GM12878 (cell line): ENCODE data around the gene KAT2B. TPM values are rescaled to one million over a fixed set of nuclear protein-coding genes. Genes with fewer than 3 reads are reported as not detected.

Experiments
- ATAC-seq: fragments of 200-7000 bp; cut with Tn5 transposase; 3 replicates; pipeline ENCODE4 v1.9.1; 2020; ENCODE audit warnings: mild to moderate bottlenecking, moderate library complexity
- BruUV-seq: library from RNA; stranded (reverse); fragments of 400-500 nt; replicated peaks from 2 replicates; lab custom pipeline; 2021; lab: Mats Ljungman, UMichigan
- CTCF ChIA-PET: fragments of 300-600 bp; sonication (Branson Sonifier 250); formaldehyde crosslinking; extraction: SDS; loops from one replicate; lab custom pipeline; 2021; ENCODE audit warnings: inconsistent platforms; lab: Yijun Ruan, JAX
- POLR2A ChIA-PET: fragments of 350-600 bp; formaldehyde crosslinking; extraction: SDS; loops from one replicate; lab custom pipeline; 2021; ENCODE audit warnings: inconsistent platforms; lab: Charles Lee
- RAD21 ChIA-PET: fragments of 300-600 bp; sonication (Branson Sonifier 250); formaldehyde crosslinking; loops from one replicate; lab custom pipeline; 2023; ENCODE audit warnings: antibody characterized with exemption; ENCODE audit not compliant: unreplicated experiment; lab: Charles Lee
- SMC1A ChIA-PET: fragments of 300-600 bp; sonication (Branson Sonifier 250); formaldehyde crosslinking; loops from one replicate; lab custom pipeline; 2023; ENCODE audit not compliant: unreplicated experiment, uncharacterized antibody; lab: Charles Lee
- DNase-seq: peaks from one replicate; pipeline ENCODE4 v3.0.0-alpha.2; 2011; ENCODE audit warnings: low read depth, low spot score
- FAIRE-seq: peaks from 3 replicates; lab custom pipeline; 2011; peaks lifted over from hg19 to GRCh38; lab: Jason Lieb, UNC
- H2AFZ ChIP-seq: 2 replicates; pipeline ENCODE4 v1.6.0; 2011; ENCODE audit warnings: low read depth, low read length, control low read depth; ENCODE audit not compliant: control insufficient read depth
- H3K27ac ChIP-seq: 2 replicates; pipeline ENCODE4 v1.5.1; 2011; ENCODE audit warnings: control low read depth; ENCODE audit not compliant: control insufficient read depth, insufficient read depth
- H3K27me3 ChIP-seq, 2 experiments: replicated peaks in 1 of 2; 2 replicates each; pipeline versions ENCODE4 v1.6.0 to v1.6.1; 2011; ENCODE audit warnings: low read length in 1 of 2; ENCODE audit not compliant: control insufficient read depth in 2 of 2, insufficient read depth in 2 of 2
- H3K36me3 ChIP-seq, 2 experiments: 2 replicates each; pipeline ENCODE4 v1.5.1; 2011; ENCODE audit warnings: low read length in 1 of 2; ENCODE audit not compliant: control insufficient read depth in 2 of 2, insufficient read depth in 2 of 2
- H3K4me1 ChIP-seq: 2 replicates; pipeline ENCODE4 v1.6.1; 2011; ENCODE audit warnings: mild to moderate bottlenecking, low read length, moderate library complexity, mixed read lengths; ENCODE audit not compliant: control insufficient read depth, insufficient read depth
- H3K4me2 ChIP-seq: 2 replicates; pipeline ENCODE4 v1.6.0; 2011; ENCODE audit warnings: control low read depth; ENCODE audit not compliant: control insufficient read depth, insufficient read depth
- H3K4me3 ChIP-seq: fragments of 200-600 bp; sonication (generic); 2 replicates; pipeline ENCODE4 v1.5.1; 2016
- H3K79me2 ChIP-seq: 2 replicates; pipeline ENCODE4 v1.6.0; 2011; ENCODE audit warnings: low read length; ENCODE audit not compliant: control insufficient read depth, insufficient read depth
- H3K9ac ChIP-seq: 2 replicates; pipeline ENCODE4 v1.8.0; 2011; ENCODE audit warnings: low read length, control low read depth, mixed read lengths; ENCODE audit not compliant: control insufficient read depth, insufficient read depth
- H3K9me3 ChIP-seq: replicated peaks from 3 replicates; pipeline ENCODE4 v1.5.1; 2011; ENCODE audit warnings: mild to moderate bottlenecking, low read length; ENCODE audit not compliant: control insufficient read depth, insufficient read depth
- H4K20me1 ChIP-seq: 2 replicates; pipeline ENCODE4 v1.6.0; 2011; ENCODE audit not compliant: control insufficient read depth, insufficient read depth
- ATF7 ChIP-seq: fragments of 450-650 bp; IDR thresholded peaks from 2 replicates; pipeline ENCODE4 v1.6.1; 2016; ENCODE audit warnings: low read depth, mild to moderate bottlenecking
- NKRF ChIP-seq: fragments of 450-650 bp; conservative IDR thresholded peaks from 2 replicates; pipeline ENCODE4 v1.6.1; 2017; ENCODE audit warnings: mild to moderate bottlenecking, moderate library complexity
- POLR2AphosphoS5 ChIP-seq: IDR thresholded peaks from 2 replicates; pipeline ENCODE4 v1.6.1; 2011; ENCODE audit warnings: mild to moderate bottlenecking, low read length, inconsistent platforms
- WGBS: methylation state at CpG from one replicate; pipeline ENCODE4 v1.1.6; 2016; ENCODE audit warnings: low lambda C conversion rate; ENCODE audit not compliant: insufficient replicate concordance, insufficient coverage; ENCODE audit errors: missing lambda C conversion rate; 5-methylcytosine and 5-hydroxymethylcytosine counted together
- in situ Hi-C: fragments of 300-500 bp; cut with MboI; formaldehyde crosslinking; loops from 9 replicates; pipeline ENCODE4 v1.14.3; 2018; ENCODE audit warnings: mixed read lengths
- intact Hi-C: fragments of 100-400 bp; cut with micrococcal nuclease; formaldehyde crosslinking; loops from one replicate; pipeline ENCODE4 v1.14.2; 2022; ENCODE audit not compliant: unreplicated experiment
- polyA plus RNA-seq, 11 experiments: library from polyadenylated mRNA; depleted of rRNA in 4 of 11; unstranded in 6 of 11; stranded (reverse) in 5 of 11; fragments of >200 nt; fragmentation: Nextera tagmentation in 4 of 11; fragmentation: Illumina TruSeq in 1 of 11; extraction: Ambion mirVana in 4 of 11; extraction: Trizol in 1 of 11; gene quantifications; 1 replicate in 1 of 11; 2 replicates in 10 of 11; pipeline versions ENCODE4 v1.2.1 to v1.2.3, GENCODE V29; 2011 to 2016; ENCODE audit warnings: inconsistent platforms in 2 of 11, missing spikeins in 2 of 11, low read depth in 1 of 11
- total RNA-seq, 4 experiments: library from RNA; depleted of rRNA in 3 of 4; stranded (reverse); fragments of >200 nt in 3 of 4; fragmentation: Illumina TruSeq in 1 of 4; extraction: Trizol in 1 of 4; gene quantifications; 2 replicates each; pipeline versions ENCODE4 v1.2.1 to v1.2.3, GENCODE V29; 2013 to 2021

KAT2B gene
- total and polyA plus RNA-seq, 10 of the 15 experiments (the other 5 are each of a cell fraction or from before 2014, with no cell fraction given) = 2.9 to 15.2 (median 10.2) TPM

GRCh38 chr3:20055020-20055775, 15.0 kb downstream of the KAT2B start:
- H4K20me1 ChIP-seq = no peaks in the 10 kb centered on the region
- intact Hi-C loops = loop anchor here (5.0 kb wide), 1 partner anchor 132 kb away; the partner anchor contains the start of gene SGO1
- FAIRE-seq (no peak), ATAC-seq (peak; percentile 12), DNase-seq (no peak)
- no peaks in the 10 kb centered on the region; the same call in 1 of the 2 replicates for H3K79me2 ChIP-seq
- 79% methylated on average over 10 of the region's 10 CpGs for whole genome bisulfite sequencing
- ChIA-PET CTCF (no interaction called here), RAD21 (no interaction called here)
- H3K4me1 ChIP-seq = peaks cover 21% of the 10 kb centered on the region
- no peaks in the 10 kb centered on the region for H3K27me3 ChIP-seq
- no peak overlapping the region for H3K4me3 ChIP-seq
- in situ Hi-C loops = no loop called here
- BruUV-seq = no TSS peak
- peak overlapping the region; percentile 15; the same call in 1 of the 2 replicates for H2AFZ ChIP-seq
- no peak overlapping the region for H3K9ac ChIP-seq
- no peak overlapping the region for H3K27ac ChIP-seq
- peak overlapping the region; percentile 43 for H3K4me2 ChIP-seq
- 0 out of 2 replicates have a peak, but pooled peaks have one; percentile 8 for TF ChIP-seq ATF7
- no peak for TF ChIP-seq NKRF
- TF ChIP-seq POLR2AphosphoS5 = no peak
- TF ChIP-seq, all 136 proteins: peak for 1
- Histone ChIP-seq H3K9me3 (no peaks in the 10 kb centered on the region), H3K36me3 (no peaks in the 10 kb centered on the region)
- POLR2A ChIA-PET = no interaction called here
- SMC1A ChIA-PET = interaction anchor here (1.0 to 1.1 kb wide), 2 partner anchors 14 to 129 kb away, joined by 3 to 4 read pairs; no protein-coding TSS in a partner anchor
